HG02610 (cell line): ENCODE measurements around the gene VEGFA.

ENCODE experiments used
- ATAC-seq: cut with Tn5 transposase; IDR thresholded peaks from one replicate; pipeline ENCODE4 v1.9.1; 2021; ENCODE audit warnings: mild to moderate bottlenecking, moderate library complexity; ENCODE audit not compliant: unreplicated experiment

Gene VEGFA

GRCh38 chr6:43738877-43739641 is 31.0 kb upstream of the VEGFA start:
- ATAC-seq: no peak

- ATAC-seq: no peak
Observed at GRCh38 chr6:43739642-43740091, 30.3 kb upstream of the VEGFA start.

GRCh38 chr6:43740321-43740960 is 29.6 kb upstream of the VEGFA start:
- no peak for ATAC-seq

GRCh38 chr6:43740961-43741764 is 28.8 kb upstream of the VEGFA start:
- no peak for ATAC-seq

- no peak for ATAC-seq
Observed at GRCh38 chr6:43741829-43742228, 28.2 kb upstream of the VEGFA start.

GRCh38 chr6:43742285-43742684 is 27.7 kb upstream of the VEGFA start:
- no peak for ATAC-seq

GRCh38 chr6:43742931-43743632 is 26.9 kb upstream of the VEGFA start:
- no peak for ATAC-seq

GRCh38 chr6:43743682-43744381 is 26.2 kb upstream of the VEGFA start:
- no peak for ATAC-seq

- ATAC-seq: no peak
Observed at GRCh38 chr6:43744491-43744890, 25.5 kb upstream of the VEGFA start.

- no peak for ATAC-seq
Observed at GRCh38 chr6:43744931-43745727, 24.9 kb upstream of the VEGFA start.

GRCh38 chr6:43746071-43746470 is 23.9 kb upstream of the VEGFA start:
- ATAC-seq: no peak

- ATAC-seq: no peak
Observed at GRCh38 chr6:43746613-43747102, 23.4 kb upstream of the VEGFA start.

GRCh38 chr6:43747784-43748183 is 22.2 kb upstream of the VEGFA start:
- ATAC-seq: no peak

GRCh38 chr6:43748765-43749164 is 21.2 kb upstream of the VEGFA start:
- ATAC-seq: no peak

GRCh38 chr6:43749461-43749860 is 20.6 kb upstream of the VEGFA start:
- no peak for ATAC-seq

- ATAC-seq: no peak
Observed at GRCh38 chr6:43750622-43751021, 19.4 kb upstream of the VEGFA start.

GRCh38 chr6:43753570-43754183 is 16.3 kb upstream of the VEGFA start:
- ATAC-seq: no peak

GRCh38 chr6:43757966-43758616 is 11.9 kb upstream of the VEGFA start:
- ATAC-seq: no peak
